Measurements from ENCODE around the gene TUBGCP4. TPM values are rescaled to one million over a fixed set of nuclear protein-coding genes. Genes with fewer than 3 reads are reported as not detected.

Gene TUBGCP4
- total RNA-seq, 5 donors from 2014 or later (not counting 1 experiment from before 2014, with no cell fraction given): 10.4 to 24.3 (median 21.3) TPM

GRCh38 chr15:43429687-43430086, 58.8 kb downstream of the TUBGCP4 start:
- CTCF ChIA-PET: no interaction called here
- DNase-seq: no peak
- no peaks in the 10 kb centered on the region for H3K27me3 Mint-ChIP-seq
- H3K27me3 ChIP-seq (replicated peaks in 1 of 2; ENCODE audit: control insufficient read depth in 2 of 2, extremely low read depth in 1 of 2, insufficient read depth in 2 of 2, low read length in 1 of 2): no peaks in the 10 kb centered on the region
- H3K27ac ChIP-seq (ENCODE audit: low read length): no peak overlapping the region
- POLR2A ChIA-PET: no interaction called here
- H3K4me1 ChIP-seq (ENCODE audit: control insufficient read depth in 1 of 2, extremely low read depth in 1 of 2, insufficient read depth in 2 of 2, low read length in 2 of 2): no peaks in the 10 kb centered on the region
- WGBS (ENCODE audit: insufficient coverage): no CpG with 5 or more reads among the region's 3 CpGs
- H3K27ac Mint-ChIP-seq: peak overlapping the region in 1 of 2 donors; percentile 4
- no peaks in the 10 kb centered on the region for H3K9me3 ChIP-seq
- H3K36me3 ChIP-seq (ENCODE audit: control insufficient read depth in 2 of 2, extremely low read depth in 1 of 2, insufficient read depth in 1 of 2, low read length in 1 of 2): peaks cover 0 to 43% of the 10 kb centered on the region in 2 donors
- H3K4me1 Mint-ChIP-seq: no peaks in the 10 kb centered on the region
- H3K4me3 Mint-ChIP-seq: no peak overlapping the region
- no peaks in the 10 kb centered on the region for H3K9me3 Mint-ChIP-seq
- no peak for ATAC-seq (replicated peaks in 1 of 4)
- no peak overlapping the region for H3K4me3 ChIP-seq (ENCODE audit: control insufficient read depth in 1 of 2, extremely low read depth in 1 of 2, low read length in 1 of 2)
- peaks cover 48% of the 10 kb centered on the region for H3K36me3 Mint-ChIP-seq

- ATAC-seq (replicated peaks in 1 of 4): no peak
- ChIA-PET POLR2A (interaction anchor here in 1 of 2 donors (0.6 kb wide), 2 partner anchors 1143 to 1671 kb away, joined by 3 to 6 read pairs; no protein-coding TSS in a partner anchor), CTCF (interaction anchor here in 1 of 2 donors (0.7 kb wide), 1 partner anchor 10 kb away, joined by 3 read pairs; no protein-coding TSS in a partner anchor)
- H3K27ac Mint-ChIP-seq: no peak overlapping the region
- Histone ChIP-seq H3K27me3 (replicated peaks in 1 of 2; ENCODE audit: control insufficient read depth in 2 of 2, extremely low read depth in 1 of 2, insufficient read depth in 2 of 2, low read length in 1 of 2) (no peaks in the 10 kb centered on the region), H3K36me3 (ENCODE audit: control insufficient read depth in 2 of 2, extremely low read depth in 1 of 2, insufficient read depth in 1 of 2, low read length in 1 of 2) (peaks cover 0 to 37% of the 10 kb centered on the region in 2 donors), H3K9me3 (no peaks in the 10 kb centered on the region), H3K4me1 (ENCODE audit: control insufficient read depth in 1 of 2, extremely low read depth in 1 of 2, insufficient read depth in 2 of 2, low read length in 2 of 2) (no peaks in the 10 kb centered on the region), H3K4me3 (ENCODE audit: control insufficient read depth in 1 of 2, extremely low read depth in 1 of 2, low read length in 1 of 2) (no peak overlapping the region), H3K27ac (ENCODE audit: low read length) (no peak overlapping the region)
- 97% methylated on average over 3 of the region's 4 CpGs for WGBS (ENCODE audit: insufficient coverage)
- no peak for DNase-seq
- no peaks in the 10 kb centered on the region for H3K27me3 Mint-ChIP-seq
- peaks cover 49% of the 10 kb centered on the region for H3K36me3 Mint-ChIP-seq
- no peak overlapping the region for H3K4me3 Mint-ChIP-seq
- no peaks in the 10 kb centered on the region for H3K4me1 Mint-ChIP-seq
- no peaks in the 10 kb centered on the region for H3K9me3 Mint-ChIP-seq
Measured at GRCh38 chr15:43433165-43433564, 62.3 kb downstream of the TUBGCP4 start.

DNA sequence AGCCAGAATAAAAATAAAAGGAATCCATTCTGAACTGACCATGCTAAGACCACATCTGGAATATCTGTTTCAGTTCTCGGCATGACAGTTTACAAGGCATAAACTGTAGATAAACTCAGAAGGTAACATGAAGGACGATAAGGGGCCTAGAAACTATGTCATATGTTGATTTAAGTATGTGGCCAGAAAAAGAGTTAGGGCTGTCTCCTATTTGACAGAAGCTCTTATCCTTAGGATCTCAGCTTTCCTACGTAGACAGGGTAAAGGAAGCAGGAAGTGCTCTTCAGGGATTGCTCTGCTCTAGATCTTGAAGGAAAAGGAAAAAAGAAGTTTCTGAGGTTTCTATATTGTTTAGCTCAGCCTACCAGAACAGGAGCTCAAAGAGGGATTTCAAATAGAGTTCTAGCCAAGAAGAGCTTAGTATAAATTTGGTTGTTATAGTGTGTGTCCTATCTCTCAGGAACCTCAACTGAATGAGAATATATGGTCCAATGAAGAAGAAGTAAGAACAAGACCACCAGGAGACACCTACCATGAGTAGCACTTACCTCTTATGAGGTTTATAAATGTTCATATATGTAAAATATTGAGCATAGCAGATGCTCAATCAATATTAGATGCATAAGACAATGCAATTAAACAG, 62.9 kb downstream of the TUBGCP4 start:
- ATAC-seq (replicated peaks in 1 of 4): no peak
- Mint-ChIP-seq H3K9me3 (no peaks in the 10 kb centered on the region), H3K27ac (peak overlapping the region in 1 of 2 donors; percentile 10), H3K4me3 (no peak overlapping the region), H3K27me3 (no peaks in the 10 kb centered on the region), H3K36me3 (peaks cover 54% of the 10 kb centered on the region), H3K4me1 (no peaks in the 10 kb centered on the region)
- CTCF ChIA-PET: interaction anchor here in 1 of 2 donors (1.1 kb wide), 1 partner anchor 79 kb away, joined by 3 read pairs; no protein-coding TSS in a partner anchor
- Histone ChIP-seq H3K27me3 (replicated peaks in 1 of 2; ENCODE audit: control insufficient read depth in 2 of 2, extremely low read depth in 1 of 2, insufficient read depth in 2 of 2, low read length in 1 of 2) (no peaks in the 10 kb centered on the region), H3K36me3 (ENCODE audit: control insufficient read depth in 2 of 2, extremely low read depth in 1 of 2, insufficient read depth in 1 of 2, low read length in 1 of 2) (peaks cover 0 to 40% of the 10 kb centered on the region in 2 donors), H3K4me3 (ENCODE audit: control insufficient read depth in 1 of 2, extremely low read depth in 1 of 2, low read length in 1 of 2) (no peak overlapping the region), H3K4me1 (ENCODE audit: control insufficient read depth in 1 of 2, extremely low read depth in 1 of 2, insufficient read depth in 2 of 2, low read length in 2 of 2) (no peaks in the 10 kb centered on the region), H3K9me3 (no peaks in the 10 kb centered on the region), H3K27ac (ENCODE audit: low read length) (no peak overlapping the region)
- DNase-seq: no peak
- no CpG with 5 or more reads among the region's 3 CpGs for WGBS (ENCODE audit: insufficient coverage)
- POLR2A ChIA-PET: interaction anchor here in 1 of 2 donors (0.6 kb wide), 1 partner anchor 1671 kb away, joined by 6 read pairs; no protein-coding TSS in a partner anchor

GRCh38 chr15:43434446-43434845, 63.5 kb downstream of the TUBGCP4 start:
- ATAC-seq (replicated peaks in 1 of 4): no peak
- POLR2A ChIA-PET: no interaction called here
- CTCF ChIA-PET: interaction anchor here in 1 of 2 donors (1.1 kb wide), 1 partner anchor 79 kb away, joined by 3 read pairs; no protein-coding TSS in a partner anchor
- DNase-seq: no peak
- Mint-ChIP-seq H3K4me3 (no peak overlapping the region), H3K4me1 (no peaks in the 10 kb centered on the region), H3K27me3 (no peaks in the 10 kb centered on the region), H3K27ac (no peak overlapping the region), H3K36me3 (peaks cover 51% of the 10 kb centered on the region), H3K9me3 (no peaks in the 10 kb centered on the region)
- no peak overlapping the region for H3K4me3 ChIP-seq (ENCODE audit: control insufficient read depth in 1 of 2, extremely low read depth in 1 of 2, low read length in 1 of 2)
- H3K9me3 ChIP-seq: no peaks in the 10 kb centered on the region
- peaks cover 0 to 40% of the 10 kb centered on the region in 2 donors for H3K36me3 ChIP-seq (ENCODE audit: control insufficient read depth in 2 of 2, extremely low read depth in 1 of 2, insufficient read depth in 1 of 2, low read length in 1 of 2)
- H3K4me1 ChIP-seq (ENCODE audit: control insufficient read depth in 1 of 2, extremely low read depth in 1 of 2, insufficient read depth in 2 of 2, low read length in 2 of 2): no peaks in the 10 kb centered on the region
- no peak overlapping the region for H3K27ac ChIP-seq (ENCODE audit: low read length)
- H3K27me3 ChIP-seq (replicated peaks in 1 of 2; ENCODE audit: control insufficient read depth in 2 of 2, extremely low read depth in 1 of 2, insufficient read depth in 2 of 2, low read length in 1 of 2): no peaks in the 10 kb centered on the region

- Mint-ChIP-seq H3K36me3 (peaks cover 55% of the 10 kb centered on the region), H3K4me1 (peaks cover 0 to 5% (median 4%) of the 10 kb centered on the region in 3 donors), H3K4me3 (no peak overlapping the region), H3K9me3 (no peaks in the 10 kb centered on the region), H3K27ac (no peak overlapping the region), H3K27me3 (no peaks in the 10 kb centered on the region)
- Histone ChIP-seq H3K9me3 (no peaks in the 10 kb centered on the region), H3K36me3 (ENCODE audit: control insufficient read depth in 2 of 2, extremely low read depth in 1 of 2, insufficient read depth in 1 of 2, low read length in 1 of 2) (peaks cover 0 to 35% of the 10 kb centered on the region in 2 donors), H3K4me1 (ENCODE audit: control insufficient read depth in 1 of 2, extremely low read depth in 1 of 2, insufficient read depth in 2 of 2, low read length in 2 of 2) (no peaks in the 10 kb centered on the region), H3K4me3 (ENCODE audit: control insufficient read depth in 1 of 2, extremely low read depth in 1 of 2, low read length in 1 of 2) (no peak overlapping the region), H3K27ac (ENCODE audit: low read length) (no peak overlapping the region), H3K27me3 (replicated peaks in 1 of 2; ENCODE audit: control insufficient read depth in 2 of 2, extremely low read depth in 1 of 2, insufficient read depth in 2 of 2, low read length in 1 of 2) (no peaks in the 10 kb centered on the region)
- POLR2A ChIA-PET: interaction anchor here in 1 of 2 donors (0.6 kb wide), 1 partner anchor 1141 kb away, joined by 5 read pairs; no protein-coding TSS in a partner anchor
- DNase-seq: no peak
- ATAC-seq (replicated peaks in 1 of 4): no peak
- WGBS (ENCODE audit: insufficient coverage): 80% methylated on average over 2 of the region's 7 CpGs
- CTCF ChIA-PET: interaction anchor here in 1 of 2 donors (0.6 kb wide), 1 partner anchor 105 kb away, joined by 4 read pairs; no protein-coding TSS in a partner anchor
Measured at GRCh38 chr15:43436395-43436794, 65.5 kb downstream of the TUBGCP4 start.

- Histone ChIP-seq H3K4me3 (ENCODE audit: control insufficient read depth in 1 of 2, extremely low read depth in 1 of 2, low read length in 1 of 2) (no peak overlapping the region), H3K27me3 (replicated peaks in 1 of 2; ENCODE audit: control insufficient read depth in 2 of 2, extremely low read depth in 1 of 2, insufficient read depth in 2 of 2, low read length in 1 of 2) (no peaks in the 10 kb centered on the region), H3K36me3 (ENCODE audit: control insufficient read depth in 2 of 2, extremely low read depth in 1 of 2, insufficient read depth in 1 of 2, low read length in 1 of 2) (peaks cover 2 to 23% of the 10 kb centered on the region in 2 donors), H3K9me3 (no peaks in the 10 kb centered on the region), H3K27ac (ENCODE audit: low read length) (no peak overlapping the region), H3K4me1 (ENCODE audit: control insufficient read depth in 1 of 2, extremely low read depth in 1 of 2, insufficient read depth in 2 of 2, low read length in 2 of 2) (no peaks in the 10 kb centered on the region)
- CTCF ChIA-PET: no interaction called here
- Mint-ChIP-seq H3K27ac (no peak overlapping the region), H3K4me3 (no peak overlapping the region), H3K36me3 (peaks cover 33% of the 10 kb centered on the region), H3K9me3 (no peaks in the 10 kb centered on the region), H3K4me1 (peaks cover 0 to 5% (median 5%) of the 10 kb centered on the region in 3 donors), H3K27me3 (no peaks in the 10 kb centered on the region)
- POLR2A ChIA-PET: no interaction called here
- no peak for ATAC-seq (replicated peaks in 1 of 4)
- no peak for DNase-seq
- no CpG with 5 or more reads among the region's 3 CpGs for WGBS (ENCODE audit: insufficient coverage)
Measured at GRCh38 chr15:43439268-43439667, 68.4 kb downstream of the TUBGCP4 start.
